Endodermal cell (in vitro differentiated cells): Measurements from ENCODE around the gene FSIP2. TPM values are rescaled to one million over a fixed set of nuclear protein-coding genes. Genes with fewer than 3 reads are reported as not detected.

Experiments used
- DNase-seq: peaks from one replicate; pipeline ENCODE4 v3.0.0-alpha.2; 2017
- H3K27ac ChIP-seq: 2 replicates; pipeline ENCODE4 v1.5.1; 2013; ENCODE audit warnings: mild to moderate bottlenecking, low read depth, low read length, moderate library complexity
- H3K27me3 ChIP-seq: 2 replicates; pipeline ENCODE4 v1.6.1; 2013; ENCODE audit warnings: mild to moderate bottlenecking, low read length, moderate library complexity; ENCODE audit not compliant: insufficient read depth, control insufficient read depth, poor library complexity, severe bottlenecking
- H3K36me3 ChIP-seq: 2 replicates; pipeline ENCODE4 v1.7.0; 2013; ENCODE audit warnings: mild to moderate bottlenecking, low read length, moderate library complexity; ENCODE audit not compliant: control insufficient read depth, insufficient read depth
- H3K4me1 ChIP-seq: one replicate; pipeline ENCODE4 v1.7.0; 2013; ENCODE audit warnings: low read length; ENCODE audit not compliant: control insufficient read depth, insufficient read depth
- H3K4me3 ChIP-seq: 2 replicates; pipeline ENCODE4 v1.5.1; 2013; ENCODE audit warnings: mild to moderate bottlenecking, low read length, moderate library complexity
- H3K9ac ChIP-seq: 2 replicates; pipeline ENCODE4 v1.6.1; 2013; ENCODE audit warnings: mild to moderate bottlenecking, low read length, moderate library complexity; ENCODE audit not compliant: poor library complexity, severe bottlenecking; ENCODE audit errors: extremely low read depth
- H3K9me3 ChIP-seq: 2 replicates; pipeline ENCODE4 v1.6.1; 2013; ENCODE audit warnings: mild to moderate bottlenecking, low read length, moderate library complexity; ENCODE audit not compliant: control insufficient read depth
- H3K27ac Mint-ChIP-seq: 2 replicates; pipeline ENCODE4 v1.8.0; 2020; ENCODE audit warnings: mixed read lengths
- H3K27me3 Mint-ChIP-seq: 2 replicates; pipeline ENCODE4 v1.8.0; 2021; ENCODE audit warnings: mild to moderate bottlenecking, mixed read lengths; ENCODE audit not compliant: insufficient read depth
- H3K36me3 Mint-ChIP-seq: 2 replicates; pipeline ENCODE4 v1.8.0; 2020; ENCODE audit warnings: low read depth, mixed read lengths
- H3K4me1 Mint-ChIP-seq: 2 replicates; pipeline ENCODE4 v1.8.0; 2020; ENCODE audit warnings: mixed read lengths
- H3K4me3 Mint-ChIP-seq: 2 replicates; pipeline ENCODE4 v1.8.0; 2020; ENCODE audit warnings: mild to moderate bottlenecking, moderate library complexity, mixed read lengths
- H3K9me3 Mint-ChIP-seq: 2 replicates; pipeline ENCODE4 v1.8.0; 2020; ENCODE audit warnings: mild to moderate bottlenecking, mixed read lengths
- CTCF ChIP-seq: fragments of 200-600 bp; sonication (generic); conservative IDR thresholded peaks from 2 replicates; pipeline ENCODE4 v1.5.0; 2021; ENCODE audit warnings: antibody characterized with exemption, mild to moderate bottlenecking
- WGBS, 2 experiments: methylation state at CpG; one replicate each; pipeline versions ENCODE4 v1.1.5 to v1.1.7; 2013; ENCODE audit warnings: missing lambda C conversion rate in 2 of 2, mixed read lengths in 1 of 2; ENCODE audit not compliant: insufficient coverage in 1 of 2, insufficient read length in 1 of 2; 5-methylcytosine and 5-hydroxymethylcytosine counted together
- total RNA-seq, 2 donors: library from RNA; stranded (reverse); fragmentation: NEBNext Ultra II Directional in 1 of 2; extraction: Animal tissue kit (Norgen Biotek cat#: 25700) in 1 of 2; gene quantifications; 2 replicates in 1 of 2; 3 replicates in 1 of 2; pipeline ENCODE4 v1.2.1, GENCODE V29; 2021

Gene FSIP2
- total RNA-seq, 2 donors from 2014 or later = 6.7 to 8.7 TPM

GRCh38 chr2:185875136-185875931 lies 136.7 kb downstream of the FSIP2 start:
- peaks cover 12% of the 10 kb centered on the region for H3K4me1 Mint-ChIP-seq

GRCh38 chr2:185876234-185876633 lies 137.6 kb downstream of the FSIP2 start:
- peaks cover 13% of the 10 kb centered on the region for H3K4me1 Mint-ChIP-seq
- H3K36me3 ChIP-seq = no peaks in the 10 kb centered on the region
- 95 to 100% methylated on average over 1 to 3 of the region's 3 CpGs for WGBS, 2 experiments

More at GRCh38 chr2:185875136-185875931, 136.7 kb downstream of the FSIP2 start:
- no peaks in the 10 kb centered on the region for H3K9me3 ChIP-seq
- no peak for TF ChIP-seq CTCF
- H3K27me3 Mint-ChIP-seq = no peaks in the 10 kb centered on the region
- H3K4me1 ChIP-seq = peaks cover 3% of the 10 kb centered on the region
- no peaks in the 10 kb centered on the region for H3K27me3 ChIP-seq
- no peaks in the 10 kb centered on the region for H3K9me3 Mint-ChIP-seq
- H3K9ac ChIP-seq = no peak overlapping the region
- WGBS, 2 experiments = 94 to 100% methylated on average over 4 to 7 of the region's 7 CpGs
- H3K4me3 ChIP-seq = no peak overlapping the region
- DNase-seq = no peak
- H3K27ac ChIP-seq = no peak overlapping the region
- H3K36me3 ChIP-seq = no peaks in the 10 kb centered on the region
- no peak overlapping the region for H3K4me3 Mint-ChIP-seq
- no peak overlapping the region for H3K27ac Mint-ChIP-seq
- no peaks in the 10 kb centered on the region for H3K36me3 Mint-ChIP-seq

DNA sequence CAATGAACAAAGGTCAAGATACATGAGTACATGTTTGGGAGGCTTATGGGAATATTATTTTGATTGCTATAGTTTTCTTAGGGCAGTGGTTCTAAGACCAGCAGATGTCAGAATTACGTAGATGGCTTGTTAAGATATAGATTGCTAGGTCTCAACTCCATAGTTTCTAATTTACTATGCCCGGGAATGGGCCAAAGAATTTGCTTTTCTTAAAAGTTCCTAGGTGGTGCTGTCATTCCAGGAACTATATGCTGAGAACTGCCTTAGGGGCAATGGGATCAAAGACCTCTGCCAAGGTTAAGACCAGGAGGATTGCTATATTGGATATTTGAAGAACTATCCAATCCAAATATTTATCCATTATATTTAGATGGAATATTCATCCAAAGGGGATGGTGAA lies 141.8 kb downstream of the FSIP2 start:
- Histone ChIP-seq H3K36me3 (no peaks in the 10 kb centered on the region), H3K4me3 (no peak overlapping the region), H3K4me1 (peaks cover 4% of the 10 kb centered on the region), H3K9me3 (no peaks in the 10 kb centered on the region), H3K27me3 (no peaks in the 10 kb centered on the region), H3K27ac (no peak overlapping the region), H3K9ac (no peak overlapping the region)
- no peak for TF ChIP-seq CTCF
- H3K27ac Mint-ChIP-seq = no peak overlapping the region
- no peaks in the 10 kb centered on the region for H3K36me3 Mint-ChIP-seq
- 91% methylated on average over 2 of the region's 2 CpGs; no CpG with 5 or more reads in 1 of the 2 experiments for WGBS, 2 experiments
- DNase-seq = no peak
- H3K27me3 Mint-ChIP-seq = no peaks in the 10 kb centered on the region
- H3K4me1 Mint-ChIP-seq = peaks cover 13% of the 10 kb centered on the region
- H3K9me3 Mint-ChIP-seq = no peaks in the 10 kb centered on the region
- H3K4me3 Mint-ChIP-seq = no peak overlapping the region

More at GRCh38 chr2:185876234-185876633, 137.6 kb downstream of the FSIP2 start:
- no peaks in the 10 kb centered on the region for H3K27me3 ChIP-seq
- no peak overlapping the region for H3K27ac Mint-ChIP-seq
- no peak for DNase-seq
- no peak overlapping the region for H3K9ac ChIP-seq
- no peak overlapping the region for H3K27ac ChIP-seq
- no peak overlapping the region for H3K4me3 ChIP-seq
- no peaks in the 10 kb centered on the region for H3K9me3 Mint-ChIP-seq
- no peak overlapping the region for H3K4me3 Mint-ChIP-seq
- peaks cover 4% of the 10 kb centered on the region for H3K4me1 ChIP-seq
- no peaks in the 10 kb centered on the region for H3K27me3 Mint-ChIP-seq
- H3K9me3 ChIP-seq = no peaks in the 10 kb centered on the region
- no peak for TF ChIP-seq CTCF
- H3K36me3 Mint-ChIP-seq = no peaks in the 10 kb centered on the region
